DMS 273 (cell line): ENCODE measurements around the gene PEPD.
A peak's percentile ranks its signal among the peaks of the same experiment; 100 is the strongest.

Source experiments
- DNase-seq: peaks from one replicate; lab custom pipeline; 2025; ENCODE audit not compliant: unreplicated experiment; lab: John Stamatoyannopoulos, UW

PEPD gene

GRCh38 chr19:33442706-33443105 is 78.9 kb downstream of the PEPD start:
- no peak for DNase-seq

- no peak for DNase-seq
Measured at GRCh38 chr19:33441828-33442227, 79.8 kb downstream of the PEPD start.

- DNase-seq: no peak
Measured at GRCh38 chr19:33441277-33441699, 80.3 kb downstream of the PEPD start.

- DNase-seq: no peak
Measured at GRCh38 chr19:33440682-33441081, 80.9 kb downstream of the PEPD start.

- DNase-seq: no peak
Measured at GRCh38 chr19:33440241-33440640, 81.3 kb downstream of the PEPD start.

- no peak for DNase-seq
Measured at GRCh38 chr19:33438987-33439781, 82.4 kb downstream of the PEPD start.

- no peak for DNase-seq
Measured at GRCh38 chr19:33437821-33438671, 83.5 kb downstream of the PEPD start.

- no peak for DNase-seq
Measured at GRCh38 chr19:33437393-33437820, 84.2 kb downstream of the PEPD start.

GRCh38 chr19:33436360-33437345 is 84.9 kb downstream of the PEPD start:
- DNase-seq: no peak

- no peak for DNase-seq
Measured at GRCh38 chr19:33435706-33436359, 85.8 kb downstream of the PEPD start.

- no peak for DNase-seq
Measured at GRCh38 chr19:33434886-33435705, 86.5 kb downstream of the PEPD start.

GRCh38 chr19:33434069-33434885 is 87.3 kb downstream of the PEPD start:
- DNase-seq: no peak

GRCh38 chr19:33432446-33433170 is 89.0 kb downstream of the PEPD start:
- DNase-seq: no peak

- DNase-seq: no peak
Measured at GRCh38 chr19:33432015-33432414, 89.6 kb downstream of the PEPD start.

GRCh38 chr19:33430674-33431277 is 90.8 kb downstream of the PEPD start:
- peak; percentile 86 for DNase-seq

GRCh38 chr19:33429891-33430673 is 91.5 kb downstream of the PEPD start:
- peak; percentile 29 for DNase-seq

GRCh38 chr19:33428627-33429125 is 92.9 kb downstream of the PEPD start:
- DNase-seq: no peak
